ENCODE data around the gene SPRY2.

Gene SPRY2

GRCh38 chr13:80290591-80290990 is 50.3 kb downstream of the SPRY2 start:
- Histone ChIP-seq H3K27me3 (ENCODE audit: control insufficient read depth, insufficient read depth, low read length) (no peaks in the 10 kb centered on the region), H3K4me3 (ENCODE audit: low read depth, low read length) (no peak overlapping the region), H3K4me2 (ENCODE audit: low read length) (no peak overlapping the region), H3K79me2 (no peaks in the 10 kb centered on the region), H2AFZ (no peak overlapping the region), H3K9ac (no peak overlapping the region), H3K36me3 (ENCODE audit: control insufficient read depth, insufficient read depth, low read length) (no peaks in the 10 kb centered on the region), H3K4me1 (no peaks in the 10 kb centered on the region), H3K27ac (no peak overlapping the region), H3K9me3 (ENCODE audit: control insufficient read depth, low read length) (no peaks in the 10 kb centered on the region)
- TF ChIP-seq CTCF (IDR thresholded peaks at IDR 0.05) = no peak
